EL (cell line): ENCODE measurements around the gene NOA1.
"Not testable (repeated sequence)": the region's sequence is repeated elsewhere in the genome, so short reads cannot be mapped to it uniquely, and the experiment has no call there.

Experiments used
- DNase-seq: peaks from one replicate; pipeline ENCODE4 v3.0.0-alpha.2; 2016

Gene NOA1

GRCh38 chr4:56953680-56954520 is 23.5 kb downstream of the NOA1 start:
- DNase-seq, result no peak

- no peak for DNase-seq
Measured at GRCh38 chr4:56941403-56941802, 36.0 kb downstream of the NOA1 start.

GRCh38 chr4:56940971-56941370 is 36.4 kb downstream of the NOA1 start:
- no peak for DNase-seq

- DNase-seq, result no peak
Measured at GRCh38 chr4:56940403-56940802, 37.0 kb downstream of the NOA1 start.

GRCh38 chr4:56939826-56940225 is 37.6 kb downstream of the NOA1 start:
- DNase-seq, result not testable (repeated sequence)

- DNase-seq, result peak; percentile 94
Measured at GRCh38 chr4:56937262-56937661, 40.1 kb downstream of the NOA1 start.

- no peak for DNase-seq
Measured at GRCh38 chr4:56931924-56932323, 45.5 kb downstream of the NOA1 start.

- no peak for DNase-seq
Measured at GRCh38 chr4:56930638-56931037, 46.8 kb downstream of the NOA1 start.

- DNase-seq, result no peak
Measured at GRCh38 chr4:56927196-56927595, 50.2 kb downstream of the NOA1 start.

- not testable (repeated sequence) for DNase-seq
Measured at GRCh38 chr4:56914977-56915376, 62.4 kb downstream of the NOA1 start.

- DNase-seq, result no peak
Measured at GRCh38 chr4:56914336-56914735, 63.1 kb downstream of the NOA1 start.
